Heart left ventricle (tissue), 16 donors: Measurements from ENCODE around the gene GPR39. TPM values are rescaled to one million over a fixed set of nuclear protein-coding genes. Genes with fewer than 3 reads are reported as not detected.

Experiments
- ATAC-seq, 4 donors: fragments of 200-7000 bp; cut with Tn5 transposase; one replicate each; pipeline ENCODE4 v1.9.1; 2020 to 2022; ENCODE audit warnings: moderate library complexity in 4 of 4, mild to moderate bottlenecking in 3 of 4, moderate number of reproducible peaks in 1 of 4
- DNase-seq, 5 donors: peaks; one replicate each; pipeline ENCODE4 v3.0.0-alpha.2; 2020
- H3K27ac ChIP-seq, 12 donors: fragments of 200-600 bp; sonication (generic) in 4 of 12; one replicate each; pipeline versions ENCODE4 v1.5.0 to v1.8.0; 2016 to 2022; ENCODE audit warnings: mild to moderate bottlenecking in 2 of 12
- H3K27me3 ChIP-seq, 9 donors: fragments of 200-600 bp; sonication (generic) in 2 of 9; one replicate each; pipeline versions ENCODE4 v1.5.1 to v1.8.0; 2016 to 2022; ENCODE audit warnings: mild to moderate bottlenecking in 3 of 9
- H3K36me3 ChIP-seq, 9 donors: fragments of 200-600 bp; sonication (generic) in 2 of 9; one replicate each; pipeline versions ENCODE4 v1.5.0 to v1.8.0; 2018 to 2022; ENCODE audit warnings: mild to moderate bottlenecking in 2 of 9
- H3K4me1 ChIP-seq, 12 donors: fragments of 200-600 bp; sonication (generic) in 4 of 12; one replicate each; pipeline versions ENCODE4 v1.5.0 to v1.8.0; 2016 to 2022; ENCODE audit warnings: mild to moderate bottlenecking in 3 of 12
- H3K4me3 ChIP-seq, 12 donors: fragments of 200-600 bp; sonication (generic) in 4 of 12; one replicate each; pipeline versions ENCODE4 v1.5.0 to v1.8.0; 2017 to 2022; ENCODE audit warnings: mild to moderate bottlenecking in 9 of 12, moderate library complexity in 4 of 12
- H3K9me3 ChIP-seq, 12 donors: fragments of 200-600 bp; sonication (generic) in 4 of 12; one replicate each; pipeline versions ENCODE4 v1.5.0 to v1.8.0; 2016 to 2022; ENCODE audit warnings: mild to moderate bottlenecking in 1 of 12
- POLR2A ChIP-seq, 2 donors: fragments of 450-650 bp; IDR thresholded peaks; one replicate each; pipeline ENCODE4 v1.6.1; 2017; ENCODE audit warnings: antibody characterized with exemption in 2 of 2, mild to moderate bottlenecking in 2 of 2, moderate library complexity in 2 of 2
- WGBS, 4 donors: extraction: QIAGEN DNeasy Blood & Tissue Kit in 2 of 4; methylation state at CpG; one replicate each; pipeline versions ENCODE4 v1.1.5 to v1.1.7; 2013 to 2018; 5-methylcytosine and 5-hydroxymethylcytosine counted together
- intact Hi-C, 10 donors: fragments of 100-400 bp; cut with DNase I; formaldehyde crosslinking; loops; one replicate each; pipeline versions ENCODE4 v1.11.1 to v1.14.2; 2022
- polyA plus RNA-seq, 2 donors: library from polyadenylated mRNA; stranded (reverse); fragments of 200-250 nt; gene quantifications; one replicate each; pipeline ENCODE4 v1.2.3, GENCODE V29; 2013
- total RNA-seq, 9 donors: library from RNA; depleted of rRNA in 2 of 9; stranded (reverse); fragments of >200 nt in 2 of 9; fragmentation: NEBNext Ultra II Directional in 3 of 9; extraction: Animal tissue kit (Norgen Biotek cat#: 25700) in 3 of 9; gene quantifications; one replicate each; pipeline versions ENCODE4 v1.1.0 to v1.2.4, GENCODE V29; 2016 to 2023
- TF ChIP-seq, protein P1 (sequence below), 12 donors: fragments of 200-600 bp; sonication (generic) in 4 of 12; IDR thresholded peaks; one replicate each; pipeline versions ENCODE4 v1.5.0 to v1.8.0; 2018 to 2022; ENCODE audit warnings: antibody characterized with exemption in 12 of 12, mild to moderate bottlenecking in 5 of 12
- donor health status: ischemic (EF 13 %, LVEDD 7.1; RV severe dilation, severe dysfunction).
- donor health status: healthy with polysubstance abuse.
- donor health status: DM: no; HTN: yes; CAD: no.
- donor health status: DM: no; HTN: no; CAD: no.
- donor health status: ischemic (EF 25% LVEDD 6.9; RV normal size, moderate dysfunction).
- donor health status: ischemic (EF 25% LVEDD 5.7; RV mildly dilated, moderate dysfunction).
- donor health status: healthy.
- donor health status: DM: yes; HTN: yes; CAD: no.
- donor health status: ischemic (EF 35%, LVEDD 5.7; RV mildly dilated, moderate dysfunction).
- donor health status: nonischemic (EF 11% LVEDD 7.7; RV severe dilation, severe dysfunction).
- donor health status: DM: yes; HTN: yes; CAD: no.
- donor health status: PGD.
- donor health status: ischemic (EF 29% LVEDD 5.4; RV normal size, mild dysfunction).
- donor health status: nonischemic (EF 23%, LVEDD 6.1; RV moderate dilation, normal function).

The GPR39 gene
- total and polyA plus RNA-seq, 11 donors, result 0.11 TPM; not detected in 10

DNA sequence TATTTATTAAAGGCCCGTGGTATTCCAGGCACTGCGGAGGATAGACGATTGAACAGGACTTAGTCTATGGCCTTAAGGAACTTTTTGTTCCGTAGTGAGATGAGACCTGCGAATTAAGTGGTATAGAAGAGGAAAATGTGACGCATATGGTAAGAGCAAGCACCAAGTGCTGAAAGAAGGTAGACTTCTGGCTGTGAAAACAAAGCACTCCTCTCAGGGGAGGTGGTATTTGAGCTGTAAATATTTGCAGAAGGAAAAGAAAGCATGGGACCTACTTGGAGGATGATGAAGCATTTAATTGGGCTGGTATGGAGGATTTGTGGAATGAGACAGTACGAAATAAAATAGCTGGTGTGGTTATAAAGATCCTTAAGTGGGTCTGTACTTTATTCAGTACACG, 62.5 kb downstream of the GPR39 start:
- Histone ChIP-seq H3K27me3 (peaks cover 0 to 2% (median 0%) of the 10 kb centered on the region in 9 donors), H3K36me3 (no peaks in the 10 kb centered on the region), H3K4me3 (no peak overlapping the region), H3K9me3 (no peaks in the 10 kb centered on the region), H3K27ac (no peak overlapping the region), H3K4me1 (no peaks in the 10 kb centered on the region)
- intact Hi-C loops, result no loop called here
- no peak for TF ChIP-seq POLR2A (IDR thresholded peaks at IDR 0.05)
- TF ChIP-seq, protein P1, sequence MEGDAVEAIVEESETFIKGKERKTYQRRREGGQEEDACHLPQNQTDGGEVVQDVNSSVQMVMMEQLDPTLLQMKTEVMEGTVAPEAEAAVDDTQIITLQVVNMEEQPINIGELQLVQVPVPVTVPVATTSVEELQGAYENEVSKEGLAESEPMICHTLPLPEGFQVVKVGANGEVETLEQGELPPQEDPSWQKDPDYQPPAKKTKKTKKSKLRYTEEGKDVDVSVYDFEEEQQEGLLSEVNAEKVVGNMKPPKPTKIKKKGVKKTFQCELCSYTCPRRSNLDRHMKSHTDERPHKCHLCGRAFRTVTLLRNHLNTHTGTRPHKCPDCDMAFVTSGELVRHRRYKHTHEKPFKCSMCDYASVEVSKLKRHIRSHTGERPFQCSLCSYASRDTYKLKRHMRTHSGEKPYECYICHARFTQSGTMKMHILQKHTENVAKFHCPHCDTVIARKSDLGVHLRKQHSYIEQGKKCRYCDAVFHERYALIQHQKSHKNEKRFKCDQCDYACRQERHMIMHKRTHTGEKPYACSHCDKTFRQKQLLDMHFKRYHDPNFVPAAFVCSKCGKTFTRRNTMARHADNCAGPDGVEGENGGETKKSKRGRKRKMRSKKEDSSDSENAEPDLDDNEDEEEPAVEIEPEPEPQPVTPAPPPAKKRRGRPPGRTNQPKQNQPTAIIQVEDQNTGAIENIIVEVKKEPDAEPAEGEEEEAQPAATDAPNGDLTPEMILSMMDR (IDR thresholded peaks at IDR 0.05), result no peak
- 75 to 85% (median 81%) methylated on average over 8 of the region's 8 CpGs for WGBS, 4 donors
- ATAC-seq (no peak), DNase-seq (no peak)

DNA sequence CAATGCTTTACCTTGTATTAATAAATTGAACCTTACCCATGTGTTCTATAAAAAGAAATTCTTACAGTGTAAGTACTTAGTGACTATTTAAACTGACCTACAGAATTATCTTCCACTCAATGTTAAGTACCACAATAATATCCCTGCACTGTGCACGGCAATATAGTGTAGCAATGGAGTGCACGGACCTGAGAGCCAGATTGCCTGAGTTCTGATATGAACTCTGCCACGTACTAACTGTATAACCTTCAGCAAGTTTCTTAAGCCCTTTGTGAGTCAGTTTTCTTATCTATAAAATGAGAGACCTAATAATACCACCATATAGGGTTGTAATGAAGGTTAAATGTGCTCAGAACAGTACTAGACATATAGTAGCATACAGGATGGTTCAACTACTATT, 66.2 kb downstream of the GPR39 start:
- H3K4me3 ChIP-seq, result no peak overlapping the region
- H3K4me1 ChIP-seq, result no peaks in the 10 kb centered on the region
- H3K27me3 ChIP-seq, result peaks cover 0 to 3% (median 0%) of the 10 kb centered on the region in 9 donors
- H3K36me3 ChIP-seq, result no peaks in the 10 kb centered on the region
- TF ChIP-seq, protein P1 (IDR thresholded peaks at IDR 0.05), result no peak
- no peak for TF ChIP-seq POLR2A (IDR thresholded peaks at IDR 0.05)
- WGBS, 4 donors, result 46 to 61% (median 50%) methylated on average over 3 of the region's 3 CpGs
- H3K9me3 ChIP-seq, result no peaks in the 10 kb centered on the region
- H3K27ac ChIP-seq, result no peak overlapping the region
- no peak for ATAC-seq
- no peak for DNase-seq
- intact Hi-C loops, result no loop called here

DNA sequence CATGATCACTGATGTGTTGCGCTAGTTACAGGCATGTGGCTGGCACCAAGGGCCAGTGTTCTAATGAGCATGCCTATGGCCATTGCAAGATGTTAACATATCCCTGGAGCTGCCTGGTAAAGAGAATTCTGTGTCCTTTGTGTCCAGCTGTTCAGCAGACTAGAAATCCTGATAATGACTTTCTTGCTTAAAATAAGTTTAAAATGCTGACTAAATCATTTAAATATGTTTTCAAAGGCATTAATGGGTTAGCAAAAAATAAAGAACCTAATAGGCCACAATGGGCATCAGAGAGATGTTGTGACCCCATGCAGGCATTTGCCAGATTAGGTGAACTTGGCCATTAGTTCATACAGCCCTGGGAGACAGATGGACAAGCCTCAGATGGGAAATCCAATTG, 67.5 kb downstream of the GPR39 start:
- Histone ChIP-seq H3K27me3 (peaks cover 0 to 5% (median 0%) of the 10 kb centered on the region in 9 donors), H3K36me3 (no peaks in the 10 kb centered on the region), H3K9me3 (no peaks in the 10 kb centered on the region), H3K27ac (no peak overlapping the region), H3K4me1 (no peaks in the 10 kb centered on the region), H3K4me3 (no peak overlapping the region)
- DNase-seq, result no peak
- intact Hi-C loops, result no loop called here
- TF ChIP-seq POLR2A (IDR thresholded peaks at IDR 0.05), result no peak
- TF ChIP-seq, protein P1 (IDR thresholded peaks at IDR 0.05), result no peak
- ATAC-seq, result no peak
- 89 to 100% (median 95%) methylated on average over 1 of the region's 1 CpG for WGBS, 4 donors

DNA sequence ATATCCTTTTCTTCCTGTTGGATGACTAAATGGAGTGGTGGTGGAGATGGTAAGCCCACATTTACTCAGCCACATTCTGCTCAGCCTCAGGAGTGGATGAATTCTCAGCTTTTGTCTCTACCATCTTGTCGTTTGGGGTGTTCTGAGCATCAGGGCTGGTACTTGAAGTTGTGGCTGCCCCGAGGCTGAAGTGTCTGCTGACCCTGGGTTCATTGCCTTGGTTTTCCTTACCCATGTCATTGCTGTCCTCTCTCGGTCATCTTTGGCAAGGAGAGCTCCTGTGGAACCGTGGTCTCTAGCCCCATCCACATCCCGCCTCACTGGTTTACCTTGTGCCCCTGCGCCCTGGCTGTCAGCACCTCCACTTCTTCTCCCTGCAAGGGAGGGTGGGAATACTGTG, 71.9 kb downstream of the GPR39 start:
- Histone ChIP-seq H3K27me3 (peaks cover 0 to 12% (median 0%) of the 10 kb centered on the region in 9 donors), H3K36me3 (no peaks in the 10 kb centered on the region), H3K4me3 (no peak overlapping the region), H3K27ac (no peak overlapping the region), H3K4me1 (no peaks in the 10 kb centered on the region), H3K9me3 (no peaks in the 10 kb centered on the region)
- 82 to 93% (median 86%) methylated on average over 6 of the region's 6 CpGs for whole genome bisulfite sequencing, 4 donors
- ATAC-seq, result no peak
- DNase-seq, result no peak
- no peak for TF ChIP-seq POLR2A (IDR thresholded peaks at IDR 0.05)
- TF ChIP-seq, protein P1 (IDR thresholded peaks at IDR 0.05), result no peak
- intact Hi-C loops, result no loop called here
